PC-3 (cell line): ENCODE results near the gene SPPL2B. TPM values are rescaled to one million over a fixed set of nuclear protein-coding genes. Genes with fewer than 3 reads are reported as not detected.

Source experiments
- ATAC-seq: fragments of 200-7000 bp; cut with Tn5 transposase; 2 replicates; pipeline ENCODE4 v1.9.1; 2020; ENCODE audit warnings: mild to moderate bottlenecking, moderate library complexity
- BruUV-seq: library from RNA; stranded (reverse); fragments of 400-500 nt; replicated peaks from 2 replicates; lab custom pipeline; 2021; lab: Mats Ljungman, UMichigan
- CTCF ChIA-PET: fragments of 300-600 bp; sonication (Branson Sonifier 250); formaldehyde crosslinking; loops from one replicate; lab custom pipeline; 2022; ENCODE audit warnings: antibody characterized with exemption; lab: Charles Lee
- POLR2A ChIA-PET: fragments of 300-600 bp; sonication (Branson Sonifier 250); formaldehyde crosslinking; loops from one replicate; lab custom pipeline; 2022; ENCODE audit warnings: antibody characterized with exemption; ENCODE audit not compliant: unreplicated experiment; lab: Charles Lee
- DNase-seq: peaks from one replicate; pipeline ENCODE4 v3.0.0-alpha.2; 2015
- H2AFZ ChIP-seq: fragments of 300-600 bp; sonication (generic); 2 replicates; pipeline ENCODE4 v1.6.0; 2016; ENCODE audit warnings: antibody characterized with exemption, low read length
- H3F3A ChIP-seq: fragments of 300-600 bp; sonication (generic); one replicate; pipeline ENCODE4 v1.6.0; 2017; ENCODE audit warnings: antibody characterized with exemption, low read length, control low read depth, mild to moderate bottlenecking; ENCODE audit not compliant: unreplicated experiment
- H3K27ac ChIP-seq: fragments of 300-600 bp; sonication (generic); 2 replicates; pipeline ENCODE4 v1.5.1; 2016; ENCODE audit warnings: mild to moderate bottlenecking, low read length
- H3K27me3 ChIP-seq: fragments of 300-600 bp; sonication (generic); 2 replicates; pipeline ENCODE4 v1.6.1; 2016; ENCODE audit warnings: low read length, mixed read lengths
- H3K36me3 ChIP-seq: fragments of 300-600 bp; sonication (generic); 2 replicates; pipeline ENCODE4 v1.6.1; 2016; ENCODE audit warnings: low read depth, mixed run types, low read length, mixed read lengths
- H3K4me1 ChIP-seq: fragments of 300-600 bp; sonication (generic); 2 replicates; pipeline ENCODE4 v1.5.1; 2016; ENCODE audit warnings: low read length; ENCODE audit not compliant: insufficient read depth
- H3K4me2 ChIP-seq: fragments of 300-600 bp; sonication (generic); 2 replicates; pipeline ENCODE4 v1.6.0; 2016; ENCODE audit warnings: low read length
- H3K4me3 ChIP-seq: fragments of 300-600 bp; sonication (generic); 2 replicates; pipeline ENCODE4 v1.5.1; 2016; ENCODE audit warnings: mild to moderate bottlenecking, low read length, mixed read lengths
- H3K79me2 ChIP-seq: fragments of 300-600 bp; sonication (generic); 2 replicates; pipeline ENCODE4 v1.6.1; 2017; ENCODE audit warnings: low read length, mixed read lengths
- H3K9ac ChIP-seq: fragments of 300-600 bp; sonication (generic); 2 replicates; pipeline ENCODE4 v1.6.0; 2016; ENCODE audit warnings: mild to moderate bottlenecking, low read length
- H3K9me2 ChIP-seq: fragments of 300-600 bp; sonication (generic); replicated peaks from 2 replicates; pipeline ENCODE4 v1.6.1; 2016; ENCODE audit warnings: mixed run types, low read length, mixed read lengths
- H3K9me3 ChIP-seq: fragments of 300-600 bp; sonication (generic); 2 replicates; pipeline ENCODE4 v1.6.1; 2016; ENCODE audit warnings: low read length, mixed read lengths
- H4K20me1 ChIP-seq: fragments of 300-600 bp; sonication (generic); 2 replicates; pipeline ENCODE4 v1.6.1; 2016; ENCODE audit warnings: low read length, mixed read lengths
- CTCF ChIP-seq: fragments of 300-600 bp; sonication (generic); conservative IDR thresholded peaks from 2 replicates; pipeline ENCODE4 v1.5.1; 2017; ENCODE audit warnings: antibody characterized with exemption, low read depth, mild to moderate bottlenecking, low read length
- EZH2 ChIP-seq: fragments of 300-600 bp; sonication (generic); IDR thresholded peaks from one replicate; pipeline ENCODE4 v1.6.1; 2017; ENCODE audit warnings: antibody characterized with exemption, mild to moderate bottlenecking, low read length; ENCODE audit not compliant: unreplicated experiment
- EZH2phosphoT487 ChIP-seq: fragments of 300-600 bp; sonication (generic); IDR thresholded peaks from 2 replicates; pipeline ENCODE4 v1.6.1; 2018; ENCODE audit warnings: mild to moderate bottlenecking, antibody characterized with exemption, low read length, borderline replicate concordance
- intact Hi-C: fragments of 100-400 bp; cut with micrococcal nuclease; formaldehyde crosslinking; loops from 2 replicates; pipeline ENCODE4 v1.9.0; 2023
- total RNA-seq: library from RNA; depleted of rRNA; stranded (reverse); fragments of >200 nt; gene quantifications from 2 replicates; pipeline ENCODE4 v1.2.3, GENCODE V29; 2014

Gene SPPL2B
- total RNA-seq, 1 experiment from 2014 or later = 28.6 TPM

GRCh38 chr19:2320049-2320448 lies 8.4 kb upstream of the SPPL2B start:
- no peaks in the 10 kb centered on the region for H3K36me3 ChIP-seq
- H3K4me3 ChIP-seq = no peak overlapping the region
- H3K27me3 ChIP-seq = no peaks in the 10 kb centered on the region
- TF ChIP-seq EZH2 = no peak
- no peak for TF ChIP-seq EZH2phosphoT487
- no peak for TF ChIP-seq CTCF
- no peak overlapping the region for H2AFZ ChIP-seq
- CTCF ChIA-PET = no interaction called here
- no TSS peak for BruUV-seq
- H3K9me2 ChIP-seq = no peaks in the 10 kb centered on the region
- no peaks in the 10 kb centered on the region for H3K79me2 ChIP-seq
- no peaks in the 10 kb centered on the region for H3K4me1 ChIP-seq
- DNase-seq (no peak), ATAC-seq (no peak)
- intact Hi-C loops = no loop called here
- POLR2A ChIA-PET = no interaction called here
- no peaks in the 10 kb centered on the region for H3K9me3 ChIP-seq
- H3K27ac ChIP-seq = no peak overlapping the region
- H3K9ac ChIP-seq = no peak overlapping the region
- no peak overlapping the region for H3K4me2 ChIP-seq
- no peaks in the 10 kb centered on the region for H3F3A ChIP-seq
- no peaks in the 10 kb centered on the region for H4K20me1 ChIP-seq

DNA sequence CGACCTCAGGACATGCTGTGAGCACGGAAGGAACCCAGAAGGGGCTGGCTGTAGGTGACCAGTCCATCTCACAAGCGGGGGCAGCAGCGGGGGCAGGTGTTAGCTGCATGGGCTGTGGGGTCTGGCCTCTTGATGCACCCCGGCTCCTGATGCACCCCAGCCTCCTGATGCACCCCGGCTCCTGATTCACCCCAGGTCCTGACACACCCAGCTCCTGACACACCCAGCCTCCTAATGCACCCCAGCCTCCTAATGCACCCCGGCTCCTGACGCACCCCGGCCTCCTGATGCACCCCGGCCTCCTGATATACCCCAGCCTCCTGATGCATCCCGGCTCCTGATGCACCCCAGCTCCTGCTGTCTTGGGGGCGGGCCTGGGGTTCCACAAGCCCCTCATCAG lies 7.5 kb upstream of the SPPL2B start:
- Histone ChIP-seq H3K9ac (no peak overlapping the region), H3K27me3 (no peaks in the 10 kb centered on the region), H3K36me3 (no peaks in the 10 kb centered on the region; the same call in 1 of the 2 replicates), H3K4me2 (no peak overlapping the region), H4K20me1 (no peaks in the 10 kb centered on the region), H3K79me2 (peaks cover 5% of the 10 kb centered on the region; the same call in 1 of the 2 replicates), H3F3A (no peaks in the 10 kb centered on the region), H3K9me3 (no peaks in the 10 kb centered on the region), H3K4me3 (no peak overlapping the region), H3K27ac (no peak overlapping the region), H3K9me2 (no peaks in the 10 kb centered on the region), H2AFZ (no peak overlapping the region), H3K4me1 (no peaks in the 10 kb centered on the region)
- intact Hi-C loops = no loop called here
- DNase-seq = no peak
- ChIA-PET CTCF (no interaction called here), POLR2A (no interaction called here)
- no TSS peak for BruUV-seq
- no peak for ATAC-seq
- TF ChIP-seq CTCF = no peak

- intact Hi-C loops = no loop called here
- H3K4me3 ChIP-seq = no peak overlapping the region
- ChIA-PET POLR2A (no interaction called here), CTCF (interaction anchor here (0.5 kb wide), 1 partner anchor 254 kb away, joined by 3 read pairs; no protein-coding TSS in a partner anchor)
- no TSS peak for BruUV-seq
- DNase-seq (no peak), ATAC-seq (no peak)
- H3K27me3 ChIP-seq = no peaks in the 10 kb centered on the region
- H3K36me3 ChIP-seq = no peaks in the 10 kb centered on the region; the same call in 1 of the 2 replicates
- H3K9ac ChIP-seq = no peak overlapping the region
- TF ChIP-seq EZH2phosphoT487 = no peak
- no peak for TF ChIP-seq EZH2
- TF ChIP-seq CTCF = no peak
- no peaks in the 10 kb centered on the region for H3K4me1 ChIP-seq
- H2AFZ ChIP-seq = no peak overlapping the region
- no peaks in the 10 kb centered on the region for H3F3A ChIP-seq
- H3K4me2 ChIP-seq = no peak overlapping the region
- H3K9me2 ChIP-seq = no peaks in the 10 kb centered on the region
- H4K20me1 ChIP-seq = no peaks in the 10 kb centered on the region
- H3K9me3 ChIP-seq = no peaks in the 10 kb centered on the region
- H3K27ac ChIP-seq = no peak overlapping the region
- H3K79me2 ChIP-seq = peaks cover 12% of the 10 kb centered on the region
Observed at GRCh38 chr19:2321565-2322283, 6.8 kb upstream of the SPPL2B start.
